GM21381 (cell line): ENCODE data around the gene ATF1.
"Not testable (repeated sequence)": the region's sequence is repeated elsewhere in the genome, so short reads cannot be mapped to it uniquely, and the experiment has no call there.

Experiments
- ATAC-seq: cut with Tn5 transposase; IDR thresholded peaks from one replicate; pipeline ENCODE4 v1.9.1; 2021; ENCODE audit warnings: mild to moderate bottlenecking, moderate library complexity; ENCODE audit not compliant: unreplicated experiment

Gene ATF1

GRCh38 chr12:50855218-50855617 is 91.3 kb downstream of the ATF1 start:
- not testable (repeated sequence) for ATAC-seq

- ATAC-seq: not testable (repeated sequence)
Observed at GRCh38 chr12:50855679-50856078, 91.8 kb downstream of the ATF1 start.

DNA sequence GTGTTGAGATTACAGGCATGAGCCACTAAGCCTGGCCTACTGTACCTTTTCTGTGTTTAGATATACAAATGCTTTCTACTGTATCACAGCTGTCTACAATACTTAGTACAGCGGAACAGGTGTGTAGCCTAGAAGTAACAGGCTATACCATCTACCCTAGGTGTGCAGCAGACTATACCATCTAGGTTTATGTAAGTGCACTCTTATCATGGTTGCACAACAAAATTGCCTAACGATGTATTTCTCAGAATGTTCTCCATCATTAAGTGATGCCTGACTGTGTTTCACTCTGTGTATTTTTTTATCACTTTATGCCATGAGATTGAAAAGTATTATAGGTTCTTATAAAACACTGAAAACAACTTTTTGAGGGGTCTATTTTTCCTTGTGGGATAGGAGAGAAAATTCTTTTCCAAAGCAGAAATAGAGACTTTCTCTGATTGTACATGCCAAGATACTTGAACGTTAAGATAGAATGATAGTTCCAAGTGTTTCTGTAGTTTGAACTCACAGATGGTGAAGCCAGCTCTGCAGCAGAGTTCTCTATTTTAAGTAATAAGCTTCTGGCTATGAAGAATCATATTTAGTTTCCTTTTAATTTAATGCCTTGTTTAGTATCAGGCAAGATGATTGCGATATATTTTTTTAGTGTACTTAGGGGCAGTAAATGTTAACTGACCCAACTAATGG is 95.9 kb downstream of the ATF1 start:
- ATAC-seq: no peak

DNA sequence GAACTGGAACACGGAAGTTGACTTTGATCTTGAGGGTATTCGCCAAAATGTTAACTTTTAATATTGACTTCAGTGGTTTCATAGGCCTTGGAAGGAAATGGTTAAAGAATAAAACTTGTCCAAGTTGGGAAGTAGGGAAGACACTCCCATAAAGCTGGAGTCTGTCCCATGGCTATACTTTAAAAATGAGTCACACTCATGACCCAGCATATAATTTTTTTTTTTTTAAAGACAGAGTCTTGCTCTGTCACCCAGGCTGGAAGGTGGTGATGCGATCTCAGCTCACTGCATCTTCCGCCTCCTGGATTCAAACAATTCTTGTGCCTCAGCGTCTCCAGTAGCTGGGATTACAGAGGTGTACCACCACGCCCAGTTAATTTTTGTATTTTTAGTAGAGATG is 98.4 kb downstream of the ATF1 start:
- no peak for ATAC-seq

DNA sequence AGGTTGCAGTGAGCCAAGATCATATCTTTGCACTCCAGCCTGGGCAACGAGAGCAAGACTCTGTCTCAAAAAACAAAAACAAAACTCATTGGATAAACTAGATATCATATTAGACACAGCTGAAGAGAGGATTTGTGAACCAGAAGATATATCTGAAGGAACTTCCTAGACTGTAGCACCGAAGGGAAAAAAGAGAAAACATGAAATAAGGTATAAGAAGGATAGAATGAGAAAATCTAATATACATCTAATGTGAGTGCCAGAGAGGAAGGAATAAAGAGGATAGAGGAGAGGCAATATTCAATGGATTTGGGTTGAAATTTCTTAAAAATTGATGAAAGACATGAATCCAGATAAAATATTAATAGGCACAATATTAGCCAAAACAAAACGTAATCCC is 101.4 kb downstream of the ATF1 start:
- no peak for ATAC-seq

- not testable (repeated sequence) for ATAC-seq
Observed at GRCh38 chr12:50868881-50869280, 105.0 kb downstream of the ATF1 start.
